ENCODE data around the gene PDP2.

- TF ChIP-seq, protein P1, sequence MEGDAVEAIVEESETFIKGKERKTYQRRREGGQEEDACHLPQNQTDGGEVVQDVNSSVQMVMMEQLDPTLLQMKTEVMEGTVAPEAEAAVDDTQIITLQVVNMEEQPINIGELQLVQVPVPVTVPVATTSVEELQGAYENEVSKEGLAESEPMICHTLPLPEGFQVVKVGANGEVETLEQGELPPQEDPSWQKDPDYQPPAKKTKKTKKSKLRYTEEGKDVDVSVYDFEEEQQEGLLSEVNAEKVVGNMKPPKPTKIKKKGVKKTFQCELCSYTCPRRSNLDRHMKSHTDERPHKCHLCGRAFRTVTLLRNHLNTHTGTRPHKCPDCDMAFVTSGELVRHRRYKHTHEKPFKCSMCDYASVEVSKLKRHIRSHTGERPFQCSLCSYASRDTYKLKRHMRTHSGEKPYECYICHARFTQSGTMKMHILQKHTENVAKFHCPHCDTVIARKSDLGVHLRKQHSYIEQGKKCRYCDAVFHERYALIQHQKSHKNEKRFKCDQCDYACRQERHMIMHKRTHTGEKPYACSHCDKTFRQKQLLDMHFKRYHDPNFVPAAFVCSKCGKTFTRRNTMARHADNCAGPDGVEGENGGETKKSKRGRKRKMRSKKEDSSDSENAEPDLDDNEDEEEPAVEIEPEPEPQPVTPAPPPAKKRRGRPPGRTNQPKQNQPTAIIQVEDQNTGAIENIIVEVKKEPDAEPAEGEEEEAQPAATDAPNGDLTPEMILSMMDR (conservative IDR thresholded peaks at IDR 0.05; ENCODE audit: low read length): no peak
- TF ChIP-seq EZH2phosphoT487 (IDR thresholded peaks at IDR 0.05; ENCODE audit: borderline replicate concordance, low read depth, low read length): no peak
Measured at GRCh38 chr16:66886321-66886720, 6.0 kb downstream of the PDP2 start.

Measured in OCI-LY7 (cell line).